Fibroblast of upper back skin (primary cell): ENCODE measurements around the gene PLXDC2.
A peak's percentile ranks its signal among the peaks of the same experiment; 100 is the strongest.

Experiments used
- DNase-seq: peaks from one replicate; pipeline ENCODE4 v3.0.0-alpha.2; 2013

Gene PLXDC2

GRCh38 chr10:19946245-19946644, 130.0 kb downstream of the PLXDC2 start:
- DNase-seq, result no peak

DNA sequence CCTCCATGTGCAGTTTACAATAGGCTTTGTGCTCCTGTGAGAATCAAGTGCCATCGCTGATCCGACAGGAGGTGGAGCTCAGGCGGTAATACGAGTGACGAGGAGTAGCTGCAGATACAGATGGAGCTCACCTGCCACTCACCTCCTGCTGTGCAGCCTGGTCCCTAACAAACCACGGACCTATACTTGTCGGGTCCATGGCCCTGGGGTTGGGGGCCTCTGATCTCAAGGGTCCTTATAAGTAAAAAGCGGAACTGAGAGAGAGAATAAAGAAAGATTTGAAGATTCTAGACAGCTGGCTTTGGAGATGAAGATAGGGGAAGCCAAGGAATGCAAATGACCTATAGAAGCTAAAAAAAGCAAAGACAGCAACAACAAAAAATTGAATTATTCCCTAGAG, 130.6 kb downstream of the PLXDC2 start:
- no peak for DNase-seq

- DNase-seq, result no peak
Observed at GRCh38 chr10:19947215-19947614, 131.0 kb downstream of the PLXDC2 start.

- no peak for DNase-seq
Observed at GRCh38 chr10:19947656-19948055, 131.4 kb downstream of the PLXDC2 start.

DNA sequence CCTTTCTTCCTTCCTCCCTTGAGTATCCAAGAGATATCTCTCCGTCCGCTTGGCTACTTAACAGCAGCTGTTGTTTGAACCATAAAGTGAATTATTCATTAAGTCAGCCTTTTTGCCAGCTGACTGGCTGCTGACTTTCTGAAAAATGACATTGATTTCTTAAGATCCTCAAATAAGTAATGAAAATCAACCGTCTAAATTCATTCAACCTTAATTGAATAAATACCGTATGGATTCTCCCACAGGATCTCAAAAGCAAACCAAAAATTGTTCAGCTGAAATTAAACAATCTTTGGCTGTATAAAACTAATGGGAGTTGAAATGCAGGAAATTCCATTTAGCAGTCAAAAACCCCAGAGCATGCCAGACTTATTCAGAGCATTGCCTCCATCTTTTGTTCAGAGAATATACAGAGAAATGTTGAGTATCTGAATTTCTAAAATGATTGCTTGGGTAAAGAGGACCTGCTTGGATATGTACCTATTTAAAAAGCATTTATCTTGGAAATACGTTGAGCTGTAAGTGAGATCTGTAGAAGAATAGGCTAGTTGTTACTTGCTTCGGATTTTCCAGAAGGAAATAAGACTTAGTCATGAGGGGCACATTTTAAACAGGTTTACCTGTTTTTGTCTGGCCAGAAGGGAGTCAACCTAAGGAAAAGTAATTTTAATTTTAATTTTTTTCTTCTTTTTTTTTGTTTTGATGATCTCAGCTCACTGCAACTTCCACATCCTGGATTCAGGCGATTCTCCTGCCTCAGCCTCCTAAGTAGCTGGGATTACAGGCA, 136.2 kb downstream of the PLXDC2 start:
- DNase-seq, result no peak

DNA sequence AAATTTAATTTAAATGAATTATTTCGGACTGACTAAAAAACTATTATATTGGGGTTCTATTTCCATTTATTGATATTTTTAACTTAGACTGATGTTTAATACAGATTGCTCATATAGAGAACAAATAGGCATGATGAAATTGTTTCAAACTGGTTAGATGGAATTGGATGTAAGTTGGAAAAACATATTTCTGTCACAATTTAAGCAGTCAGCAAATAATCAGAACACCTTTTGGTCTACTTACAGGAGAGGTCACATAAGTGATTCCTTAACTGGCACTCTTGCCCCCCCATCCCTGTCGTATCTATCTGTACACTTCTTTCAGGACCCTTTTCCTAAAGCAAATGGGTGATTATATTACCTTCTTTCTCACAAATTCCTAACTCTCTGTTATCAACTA, 138.4 kb downstream of the PLXDC2 start:
- DNase-seq, result no peak

- DNase-seq, result no peak
Observed at GRCh38 chr10:19956516-19957032, 140.3 kb downstream of the PLXDC2 start.

DNA sequence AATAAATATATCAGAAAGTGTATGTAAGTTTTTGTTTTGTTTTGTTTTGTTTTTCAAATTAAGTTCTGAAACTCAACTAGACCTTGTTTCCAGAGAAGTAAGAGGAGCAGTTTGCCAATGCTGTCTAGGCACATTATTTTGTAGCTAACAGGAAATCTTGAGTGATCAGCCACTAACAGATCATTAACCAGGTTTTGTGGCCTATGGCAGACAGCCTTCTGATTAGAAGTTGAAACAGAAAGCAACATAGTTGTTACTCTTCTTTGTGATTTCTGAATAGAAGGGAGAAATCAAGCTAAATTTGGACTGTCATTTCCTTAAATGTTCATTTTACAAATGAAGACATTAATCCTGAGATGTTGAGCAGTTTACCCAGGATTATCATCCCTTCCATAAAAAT, 142.6 kb downstream of the PLXDC2 start:
- DNase-seq, result no peak

DNA sequence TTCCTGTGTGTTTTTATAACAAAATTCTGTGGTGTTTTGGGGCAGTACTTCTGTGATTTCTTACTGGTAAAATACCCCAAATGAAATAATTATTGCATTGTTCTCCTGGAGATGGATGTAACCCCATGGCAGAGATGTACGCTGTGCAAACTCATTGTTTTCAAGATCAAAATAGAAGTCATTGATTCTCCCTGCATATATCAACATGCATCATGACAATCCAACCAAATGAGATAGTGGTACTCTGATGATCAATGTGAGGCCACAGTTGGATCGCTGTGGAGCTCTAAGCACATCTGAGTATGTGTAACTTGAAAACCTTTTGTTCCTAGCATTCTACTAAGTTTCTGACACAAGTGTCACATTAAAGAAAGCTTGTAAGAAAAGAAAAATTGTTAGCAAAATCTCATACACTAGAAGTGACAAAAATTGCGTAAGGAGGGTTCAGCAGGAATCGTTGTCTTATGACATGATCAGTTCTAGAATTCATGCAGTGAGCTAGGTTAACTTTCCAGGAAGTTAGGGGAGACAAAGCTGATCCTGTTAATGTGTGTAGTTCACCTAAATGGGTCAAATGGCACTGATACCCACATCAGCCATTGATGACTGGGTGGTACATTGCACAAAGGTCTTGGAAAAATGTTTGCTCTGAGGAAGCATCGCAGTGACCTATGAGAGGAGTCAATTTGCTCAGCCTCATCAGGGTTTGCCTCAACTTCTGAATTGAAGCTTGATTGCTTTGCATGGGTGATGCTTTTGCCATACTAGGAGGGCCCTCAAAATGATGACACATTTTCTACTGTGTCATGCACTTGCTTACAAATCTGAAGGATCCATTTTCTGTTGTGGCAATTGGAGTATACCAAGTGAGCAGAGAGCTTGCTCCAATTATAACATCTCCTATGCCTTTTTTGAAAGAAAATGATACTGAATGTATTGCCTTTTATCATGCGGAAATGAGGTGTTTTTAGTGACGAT, 145.1 kb downstream of the PLXDC2 start:
- DNase-seq, result no peak

DNA sequence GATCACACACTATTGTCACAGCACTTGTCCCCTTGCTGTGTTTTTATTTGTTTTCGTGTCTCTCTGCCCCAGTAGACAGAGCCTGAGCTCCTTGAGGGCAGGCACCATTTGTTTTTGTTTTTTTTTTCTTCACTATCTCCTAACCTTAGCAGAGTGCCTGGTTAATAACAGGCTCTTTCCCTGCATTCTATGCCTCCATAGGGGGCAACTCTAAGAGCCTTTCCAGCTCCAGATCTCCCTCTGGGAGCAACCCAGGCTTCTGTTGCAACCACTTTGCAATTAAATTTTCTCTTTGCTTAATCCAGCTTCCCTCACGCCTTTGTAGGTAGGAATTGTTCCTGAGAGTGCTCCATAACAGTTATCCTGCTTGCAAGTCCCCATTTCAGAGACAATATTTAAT, 148.4 kb downstream of the PLXDC2 start:
- no peak for DNase-seq

GRCh38 chr10:19966751-19967150, 150.5 kb downstream of the PLXDC2 start:
- DNase-seq, result peak; percentile 52

GRCh38 chr10:19967981-19968380, 151.7 kb downstream of the PLXDC2 start:
- DNase-seq, result no peak

GRCh38 chr10:19968745-19969144, 152.5 kb downstream of the PLXDC2 start:
- peak; percentile 53 for DNase-seq

GRCh38 chr10:19970256-19970655, 154.0 kb downstream of the PLXDC2 start:
- no peak for DNase-seq

DNA sequence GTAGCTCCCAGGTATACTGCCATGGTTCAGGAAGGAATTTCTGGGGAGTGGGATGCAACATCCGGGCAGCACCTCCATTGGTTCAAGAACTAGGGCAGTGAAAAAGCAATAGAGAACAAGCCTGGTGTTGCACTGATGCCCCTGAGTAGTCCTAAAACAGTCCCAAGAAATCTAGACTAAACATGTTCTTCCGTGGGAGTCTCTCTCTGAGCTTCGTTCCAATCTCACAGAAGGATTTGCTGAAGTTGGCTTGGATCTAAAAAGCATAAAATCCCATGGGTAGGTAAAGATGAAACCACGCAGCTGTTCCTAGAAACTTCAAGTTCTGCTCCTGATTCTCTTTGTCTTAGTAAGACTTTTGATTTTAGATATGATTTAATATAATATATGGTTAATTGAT, 154.5 kb downstream of the PLXDC2 start:
- no peak for DNase-seq

DNA sequence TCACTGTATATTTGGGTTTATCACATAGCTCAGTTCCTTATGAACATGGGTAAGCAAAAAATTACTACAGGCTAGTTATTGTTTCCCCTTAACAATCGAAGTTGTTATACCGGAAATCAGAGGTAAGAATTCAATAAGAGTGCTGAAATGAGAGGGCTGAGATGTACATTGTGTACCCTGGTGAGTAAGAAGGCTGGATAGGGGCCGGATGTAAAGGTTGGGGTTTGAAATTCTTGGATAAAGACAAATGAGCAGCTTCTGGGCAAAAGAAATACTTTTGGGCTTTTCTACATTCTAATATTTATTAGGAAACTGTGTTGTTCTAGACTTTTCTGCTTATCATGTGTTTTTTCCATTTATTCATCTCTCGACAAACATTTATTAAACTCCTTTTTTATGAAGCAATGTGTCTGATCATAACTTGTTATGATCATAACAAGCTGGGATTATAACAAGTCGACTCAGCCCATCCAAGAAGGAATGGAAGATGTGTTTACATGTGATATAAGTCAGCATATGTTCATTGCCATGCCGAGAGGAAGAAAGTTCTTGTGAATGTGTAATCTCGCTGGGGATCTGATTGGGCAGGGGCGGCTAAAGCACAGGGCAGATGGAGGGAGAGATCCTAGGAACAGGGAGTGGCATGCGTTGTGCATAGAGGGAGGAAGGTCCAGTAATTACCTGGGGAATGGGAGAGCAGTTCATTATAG, 155.3 kb downstream of the PLXDC2 start:
- no peak for DNase-seq

DNA sequence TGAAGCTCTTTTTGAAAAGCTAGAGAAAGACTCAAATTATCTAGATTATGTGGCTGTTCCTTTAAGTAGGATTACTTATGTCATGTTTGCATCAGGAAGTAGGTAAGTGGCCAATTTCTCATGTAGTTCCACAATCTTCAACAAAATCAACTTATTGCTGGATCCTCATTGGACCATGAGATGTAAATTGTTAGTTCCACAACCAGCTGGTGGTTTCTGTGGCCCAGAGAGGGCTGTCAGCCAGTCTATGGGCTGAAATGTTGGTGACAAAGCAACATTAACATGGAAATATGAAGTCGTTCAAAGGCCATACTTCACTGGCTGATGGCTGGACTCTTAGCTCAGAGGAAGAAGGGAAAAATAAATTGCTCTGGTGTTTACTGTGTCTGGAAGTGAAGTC, 157.9 kb downstream of the PLXDC2 start:
- DNase-seq, result no peak

DNA sequence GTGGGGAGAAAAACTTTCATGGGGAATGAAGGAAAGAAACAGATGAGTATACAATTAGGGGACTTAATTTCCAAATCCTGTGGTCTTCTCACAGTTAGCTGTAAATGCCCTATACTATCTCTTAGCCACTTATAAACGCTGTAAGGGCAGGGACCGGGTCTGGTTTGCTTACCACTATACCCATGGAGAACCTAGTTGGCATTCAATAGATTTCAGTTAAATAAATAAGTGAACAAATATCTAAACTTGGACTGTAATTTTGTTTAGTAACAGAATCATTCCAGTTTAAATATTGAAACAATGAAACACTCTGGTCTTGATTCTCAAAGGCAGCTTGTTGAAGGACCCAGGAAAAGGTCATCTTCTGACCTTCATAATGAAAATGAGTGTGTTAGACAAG, 158.3 kb downstream of the PLXDC2 start:
- DNase-seq, result no peak

DNA sequence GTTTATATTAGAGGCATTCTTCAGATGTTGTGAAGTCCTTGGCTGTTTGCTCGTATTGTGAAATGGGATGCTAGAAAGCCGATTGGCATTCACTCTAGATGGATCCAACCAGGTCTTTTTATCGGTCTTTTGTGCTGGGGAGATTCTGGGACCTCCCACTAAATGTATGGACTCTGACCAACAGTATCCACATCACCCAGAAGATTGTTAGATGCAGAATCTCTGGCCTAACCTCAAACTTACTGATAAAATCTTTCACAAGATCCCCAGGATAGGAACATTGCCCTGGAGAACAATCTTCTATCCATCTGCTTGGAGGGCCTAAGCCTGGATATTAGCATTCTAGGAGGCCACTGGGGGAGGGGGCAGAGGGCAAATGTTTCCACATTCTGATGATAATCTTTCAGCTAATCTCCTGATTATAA, 160.9 kb downstream of the PLXDC2 start:
- DNase-seq, result no peak

DNA sequence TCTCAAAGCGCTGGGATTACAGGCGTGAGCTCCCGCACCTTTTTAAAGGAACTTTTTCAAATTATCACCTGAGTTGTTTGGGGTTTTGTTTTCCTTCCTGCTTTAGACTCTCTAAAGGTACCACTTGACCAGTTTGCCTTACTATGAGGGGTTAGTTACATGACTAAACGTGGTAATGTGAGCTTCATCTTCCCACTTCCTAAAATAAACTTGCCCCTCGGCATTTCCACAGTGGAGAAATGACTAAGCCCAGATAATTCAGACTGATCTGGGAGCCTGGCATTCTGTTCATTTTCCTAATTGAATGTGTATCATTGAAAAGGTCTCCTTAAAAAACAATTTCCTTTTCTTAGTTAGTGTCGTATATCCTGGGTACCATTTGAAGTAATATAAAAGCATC, 163.4 kb downstream of the PLXDC2 start:
- no peak for DNase-seq

GRCh38 chr10:19983880-19984565, 167.8 kb downstream of the PLXDC2 start:
- no peak for DNase-seq

GRCh38 chr10:19985745-19986144, 169.5 kb downstream of the PLXDC2 start:
- DNase-seq, result no peak
